Panc1 (cell line): Measurements from ENCODE around the gene CHSY3. TPM values are rescaled to one million over a fixed set of nuclear protein-coding genes. Genes with fewer than 3 reads are reported as not detected.

ENCODE experiments used
- ATAC-seq: fragments of 200-7000 bp; cut with Tn5 transposase; 2 replicates; pipeline ENCODE4 v1.9.1; 2020; ENCODE audit warnings: mild to moderate bottlenecking, moderate library complexity
- BruUV-seq: library from RNA; stranded (reverse); fragments of 400-500 nt; replicated peaks from 2 replicates; lab custom pipeline; 2021; lab: Mats Ljungman, UMichigan
- CTCF ChIA-PET: fragments of 300-600 bp; sonication (Branson Sonifier 250); formaldehyde crosslinking; loops from one replicate; lab custom pipeline; 2022; ENCODE audit warnings: antibody characterized with exemption; lab: Charles Lee
- POLR2A ChIA-PET: fragments of 300-600 bp; sonication (Branson Sonifier 250); formaldehyde crosslinking; loops from one replicate; lab custom pipeline; 2022; ENCODE audit warnings: antibody characterized with exemption; lab: Charles Lee
- DNase-seq: peaks from one replicate; pipeline ENCODE4 v3.0.0-alpha.2; 2010; ENCODE audit warnings: low read depth, low spot score
- H3K27ac ChIP-seq: 2 replicates; pipeline ENCODE4 v1.5.1; 2011; ENCODE audit warnings: mild to moderate bottlenecking, low read length, inconsistent platforms
- H3K27me3 ChIP-seq: fragments of 200-500 bp; sonication (Bioruptor generic); 2 replicates; pipeline ENCODE4 v1.6.0; 2014; ENCODE audit warnings: low read length, inconsistent platforms; ENCODE audit not compliant: control insufficient read depth, insufficient read depth
- H3K36me3 ChIP-seq: fragments of 200-500 bp; sonication (Bioruptor generic); 2 replicates; pipeline ENCODE4 v1.5.1; 2014; ENCODE audit warnings: inconsistent platforms, mild to moderate bottlenecking, low read length, moderate library complexity; ENCODE audit not compliant: control insufficient read depth, insufficient read depth
- H3K4me1 ChIP-seq: 2 replicates; pipeline ENCODE4 v1.5.1; 2011; ENCODE audit warnings: inconsistent platforms, mild to moderate bottlenecking, low read length, moderate library complexity; ENCODE audit not compliant: control insufficient read depth, insufficient read depth
- H3K4me3 ChIP-seq, 2 experiments: 2 replicates each; pipeline ENCODE4 v1.5.1; 2011 to 2012; ENCODE audit warnings: low read depth in 2 of 2, low read length in 2 of 2, mild to moderate bottlenecking in 2 of 2, inconsistent platforms in 1 of 2, moderate library complexity in 1 of 2
- H3K9me3 ChIP-seq: fragments of 200-500 bp; sonication (Bioruptor generic); 2 replicates; pipeline ENCODE4 v1.5.1; 2014; ENCODE audit warnings: low read depth, mild to moderate bottlenecking, inconsistent platforms, low read length, moderate library complexity; ENCODE audit not compliant: control insufficient read depth, insufficient read depth
- CTCF ChIP-seq: fragments of 450-650 bp; IDR thresholded peaks from 2 replicates; pipeline ENCODE4 v1.5.1; 2017; ENCODE audit warnings: mild to moderate bottlenecking
- POLR2AphosphoS5 ChIP-seq: IDR thresholded peaks from 2 replicates; pipeline ENCODE4 v1.6.1; 2012; ENCODE audit warnings: mild to moderate bottlenecking, low read depth, low read length, moderate library complexity
- REST ChIP-seq, 2 experiments: IDR thresholded peaks; 2 replicates each; pipeline ENCODE4 v1.6.1; 2011 to 2012; ENCODE audit warnings: low read depth in 2 of 2, control low read depth in 1 of 2, low read length in 1 of 2, mild to moderate bottlenecking in 1 of 2, moderate library complexity in 1 of 2; ENCODE audit not compliant: insufficient read depth in 1 of 2
- SIN3A ChIP-seq: IDR thresholded peaks from 2 replicates; pipeline ENCODE4 v1.6.1; 2012; ENCODE audit warnings: low read depth, mild to moderate bottlenecking, low read length, moderate library complexity, borderline replicate concordance; ENCODE audit not compliant: insufficient read depth
- TCF7L2 ChIP-seq: IDR thresholded peaks from 2 replicates; pipeline ENCODE4 v1.6.1; 2011; ENCODE audit warnings: mild to moderate bottlenecking, low read depth, low read length, inconsistent platforms
- in situ Hi-C: cut with HindIII; loops from 2 replicates; pipeline ENCODE4 v1.10.0; 2016; ENCODE audit warnings: low sequenced_read_pairs, low pct_unique_long_range_greater_than_20kb
- intact Hi-C: fragments of 100-400 bp; cut with micrococcal nuclease; formaldehyde crosslinking; loops from one replicate; pipeline ENCODE4 v1.10.0; 2022; ENCODE audit not compliant: unreplicated experiment
- total RNA-seq: library from RNA; stranded (reverse); gene quantifications from one replicate; pipeline ENCODE4 v1.2.1, GENCODE V29; 2021; ENCODE audit not compliant: unreplicated experiment

CHSY3 gene
- total RNA-seq, 1 experiment from 2014 or later = not detected

DNA sequence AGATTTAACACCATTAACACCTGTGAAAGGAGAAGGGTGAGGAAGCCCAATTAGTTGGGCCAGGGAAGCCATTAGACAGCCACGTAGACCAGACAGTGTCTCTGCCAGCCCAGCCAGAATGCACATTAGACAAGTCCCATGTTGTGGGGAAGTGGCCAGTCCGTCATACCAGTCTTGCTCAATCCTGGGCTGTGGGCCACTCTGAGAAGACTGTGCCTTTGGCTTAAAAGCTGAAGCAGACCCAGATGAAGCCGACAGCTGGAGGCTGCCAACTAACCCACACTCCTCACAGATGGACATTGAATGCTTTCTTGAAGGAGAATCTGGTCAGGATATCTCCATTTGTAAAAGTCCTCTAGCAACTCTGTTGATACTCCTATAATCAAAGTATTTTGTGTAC lies 128.5 kb downstream of the CHSY3 start:
- TF ChIP-seq SIN3A (no peak), TCF7L2 (no peak), CTCF (no peak), POLR2AphosphoS5 (no peak), REST (IDR thresholded peaks at IDR 0.05; ENCODE audit: insufficient read depth in 1 of 2, low read depth in 2 of 2, low read length in 1 of 2) (no peak)
- ATAC-seq = no peak
- no peaks in the 10 kb centered on the region for H3K36me3 ChIP-seq
- ChIA-PET POLR2A (no interaction called here), CTCF (no interaction called here)
- H3K27me3 ChIP-seq = no peaks in the 10 kb centered on the region
- intact Hi-C loops (no loop called here), in situ Hi-C loops (no loop called here)
- H3K27ac ChIP-seq = no peak overlapping the region
- DNase-seq = no peak
- no peaks in the 10 kb centered on the region; the same call in 1 of the 2 replicates for H3K9me3 ChIP-seq
- H3K4me1 ChIP-seq = no peaks in the 10 kb centered on the region
- no peak overlapping the region for H3K4me3 ChIP-seq
- BruUV-seq = no TSS peak

- CTCF ChIA-PET = no interaction called here
- no peaks in the 10 kb centered on the region for H3K36me3 ChIP-seq
- H3K9me3 ChIP-seq = no peaks in the 10 kb centered on the region; the same call in 1 of the 2 replicates
- H3K27ac ChIP-seq = no peak overlapping the region
- no peaks in the 10 kb centered on the region for H3K4me1 ChIP-seq
- POLR2A ChIA-PET = no interaction called here
- in situ Hi-C loops = no loop called here
- TF ChIP-seq TCF7L2 (no peak), REST (IDR thresholded peaks at IDR 0.05; ENCODE audit: insufficient read depth in 1 of 2, low read depth in 2 of 2, low read length in 1 of 2) (no peak), CTCF (no peak), SIN3A (no peak), POLR2AphosphoS5 (no peak)
- no peaks in the 10 kb centered on the region for H3K27me3 ChIP-seq
- H3K4me3 ChIP-seq = no peak overlapping the region
- DNase-seq = no peak
- ATAC-seq = no peak
- BruUV-seq = no TSS peak
- intact Hi-C loops = no loop called here
Observed at GRCh38 chr5:130034566-130035210, 130.4 kb downstream of the CHSY3 start.
